ENCODE data around the gene KRT80.

KRT80 gene

DNA sequence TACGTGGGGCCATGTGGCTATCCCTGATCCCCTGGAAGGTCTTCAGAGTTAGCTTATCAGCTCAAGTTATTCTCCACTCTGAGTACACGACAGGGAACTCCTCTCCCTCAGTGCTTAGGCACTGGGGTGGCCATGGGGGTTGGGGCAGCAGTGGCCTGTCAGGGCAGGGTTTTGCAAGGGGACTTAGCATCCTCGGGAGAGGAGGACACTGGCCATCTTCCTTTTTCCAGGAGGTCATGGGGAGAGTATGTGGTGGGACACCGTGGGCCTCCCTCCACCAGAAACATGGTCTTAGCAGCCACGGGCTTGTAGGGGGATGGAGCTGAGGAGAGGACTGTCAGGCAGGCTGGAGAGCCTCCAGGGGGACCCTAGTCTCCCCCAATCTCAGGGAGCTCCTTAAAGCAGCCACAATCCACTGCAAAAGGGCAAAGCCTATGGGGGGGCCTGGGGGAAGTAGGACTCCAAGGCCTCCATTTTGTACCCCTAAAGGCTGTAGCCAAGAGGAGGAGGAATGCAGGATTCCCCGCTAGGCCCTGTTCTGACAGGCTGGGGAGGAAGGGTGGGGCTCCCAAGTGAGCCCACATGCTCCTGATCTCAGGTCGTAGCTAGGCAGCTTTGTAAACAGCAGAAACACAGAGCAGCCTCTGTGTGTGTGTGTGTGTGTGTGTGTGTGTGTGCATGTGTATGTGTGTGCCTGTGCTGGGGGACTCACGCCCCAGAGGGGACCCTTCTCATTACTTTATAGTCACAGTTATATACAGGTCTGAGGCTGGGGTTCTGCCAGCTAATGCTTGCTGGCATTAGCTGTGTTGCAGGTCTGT is 36.6 kb downstream of the KRT80 start:
- no peak for DNase-seq (ENCODE audit: low read depth)

- no peak for DNase-seq (ENCODE audit: low read depth)
These were observed 38.9 kb downstream of the KRT80 start for GRCh38 chr12:52152905-52153317.

GRCh38 chr12:52151837-52152783 is 39.7 kb downstream of the KRT80 start:
- peak; percentile 29 for DNase-seq (ENCODE audit: low read depth)

GRCh38 chr12:52151153-52151836 is 40.5 kb downstream of the KRT80 start:
- DNase-seq (ENCODE audit: low read depth), result no peak

DNA sequence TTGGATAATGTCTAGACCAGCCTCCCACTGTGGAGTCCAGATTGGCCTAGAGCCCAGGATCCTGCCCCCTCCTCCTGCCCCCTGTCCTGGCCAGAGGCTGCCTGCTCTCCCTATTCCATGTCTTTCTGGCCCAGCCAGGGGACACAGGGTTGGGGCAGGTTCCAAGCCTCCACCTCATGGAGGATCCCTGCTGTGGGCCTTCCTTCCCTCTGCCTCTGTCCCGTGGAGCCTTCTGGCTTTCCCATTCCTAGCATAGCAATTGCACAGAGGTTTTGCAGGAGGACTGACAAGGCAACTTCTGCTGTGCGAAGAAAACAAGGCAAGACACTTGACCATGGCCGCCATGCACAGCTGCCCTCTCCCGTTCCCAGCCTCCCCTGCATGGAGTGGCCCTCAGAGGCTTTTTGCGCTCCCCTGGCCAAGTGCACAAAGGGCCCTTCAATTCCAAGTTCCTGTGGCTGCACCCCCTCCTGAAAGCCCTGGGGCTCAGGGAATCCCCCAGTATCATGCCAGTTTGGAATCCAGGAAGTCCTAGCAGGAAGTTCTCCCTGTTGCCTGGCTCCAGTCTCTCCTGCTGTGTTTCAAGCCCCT is 42.1 kb downstream of the KRT80 start:
- DNase-seq (ENCODE audit: low read depth), result no peak

- DNase-seq (ENCODE audit: low read depth), result no peak
These were observed 42.6 kb downstream of the KRT80 start for GRCh38 chr12:52149182-52149641.

DNA sequence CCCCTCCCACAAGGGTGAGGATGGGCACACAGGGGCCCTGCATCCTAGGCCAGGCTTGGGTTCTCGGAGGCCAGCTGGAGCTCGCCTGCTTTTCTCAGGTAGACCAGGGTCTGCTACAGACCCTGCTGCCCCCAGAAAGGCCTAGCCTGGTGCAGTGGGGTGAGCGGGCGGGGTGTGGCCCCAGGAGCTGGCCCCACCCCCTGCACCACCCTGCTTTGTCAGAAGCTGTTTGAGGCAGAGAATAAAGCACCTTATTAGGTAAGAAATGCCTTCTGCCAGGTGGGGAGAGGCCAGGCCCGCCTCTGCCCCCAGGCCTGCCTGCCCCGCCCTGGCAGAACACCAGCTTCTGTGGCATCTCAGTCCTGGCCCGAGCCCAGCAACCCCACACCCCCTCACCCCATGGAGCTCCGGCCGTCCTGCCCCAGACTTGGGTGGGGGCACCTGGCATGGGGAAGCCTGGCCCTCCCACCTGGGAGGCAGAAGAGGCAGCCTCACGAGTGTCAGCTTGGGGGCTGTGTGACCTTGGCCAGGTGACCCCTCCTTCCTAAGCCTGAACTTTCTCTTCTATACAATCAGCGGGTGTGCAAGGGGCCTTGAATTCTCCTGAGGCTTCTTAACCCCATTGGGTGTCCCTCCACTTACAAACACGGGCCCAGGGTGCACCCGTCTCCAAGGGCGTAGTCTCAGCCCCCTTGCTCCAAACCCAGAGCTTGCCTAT is 43.2 kb downstream of the KRT80 start:
- no peak for DNase-seq (ENCODE audit: low read depth)

GRCh38 chr12:52147964-52148463 is 43.8 kb downstream of the KRT80 start:
- DNase-seq (ENCODE audit: low read depth), result no peak

DNA sequence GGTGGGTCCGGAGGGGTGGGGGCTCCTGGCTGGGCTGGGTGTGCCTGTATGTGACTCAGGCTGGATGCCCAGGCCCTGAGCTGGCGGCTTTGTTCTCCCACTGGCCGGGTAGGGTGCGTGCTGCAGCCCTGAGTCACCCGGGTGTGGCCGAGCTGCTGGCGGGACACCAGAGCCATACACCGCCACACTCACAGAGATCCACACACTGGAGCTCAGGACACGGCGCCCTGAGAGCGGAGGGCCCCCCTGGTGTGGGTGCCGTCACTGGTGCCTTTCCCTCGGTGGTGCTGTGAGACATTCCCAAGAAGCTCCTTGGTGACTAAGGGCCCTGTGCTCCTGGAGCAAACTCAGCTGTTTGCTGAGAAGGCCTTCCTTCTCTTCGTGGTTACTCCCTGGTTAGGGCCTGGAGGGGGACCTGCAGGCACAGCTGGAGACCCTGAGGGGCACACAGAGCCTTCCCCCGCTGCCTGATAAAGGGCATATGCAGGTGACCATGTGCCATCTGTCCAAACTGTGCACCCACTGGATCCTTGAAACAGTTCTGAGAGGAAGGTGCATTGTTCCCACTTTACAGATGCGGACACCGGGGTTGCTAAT is 44.3 kb downstream of the KRT80 start:
- peak; percentile 94 for DNase-seq (ENCODE audit: low read depth)

GRCh38 chr12:52146822-52147366 is 44.9 kb downstream of the KRT80 start:
- no peak for DNase-seq (ENCODE audit: low read depth)

GRCh38 chr12:52146089-52146821 is 45.6 kb downstream of the KRT80 start:
- no peak for DNase-seq (ENCODE audit: low read depth)

- no peak for DNase-seq (ENCODE audit: low read depth)
These were observed 46.4 kb downstream of the KRT80 start for GRCh38 chr12:52145228-52146088.

DNA sequence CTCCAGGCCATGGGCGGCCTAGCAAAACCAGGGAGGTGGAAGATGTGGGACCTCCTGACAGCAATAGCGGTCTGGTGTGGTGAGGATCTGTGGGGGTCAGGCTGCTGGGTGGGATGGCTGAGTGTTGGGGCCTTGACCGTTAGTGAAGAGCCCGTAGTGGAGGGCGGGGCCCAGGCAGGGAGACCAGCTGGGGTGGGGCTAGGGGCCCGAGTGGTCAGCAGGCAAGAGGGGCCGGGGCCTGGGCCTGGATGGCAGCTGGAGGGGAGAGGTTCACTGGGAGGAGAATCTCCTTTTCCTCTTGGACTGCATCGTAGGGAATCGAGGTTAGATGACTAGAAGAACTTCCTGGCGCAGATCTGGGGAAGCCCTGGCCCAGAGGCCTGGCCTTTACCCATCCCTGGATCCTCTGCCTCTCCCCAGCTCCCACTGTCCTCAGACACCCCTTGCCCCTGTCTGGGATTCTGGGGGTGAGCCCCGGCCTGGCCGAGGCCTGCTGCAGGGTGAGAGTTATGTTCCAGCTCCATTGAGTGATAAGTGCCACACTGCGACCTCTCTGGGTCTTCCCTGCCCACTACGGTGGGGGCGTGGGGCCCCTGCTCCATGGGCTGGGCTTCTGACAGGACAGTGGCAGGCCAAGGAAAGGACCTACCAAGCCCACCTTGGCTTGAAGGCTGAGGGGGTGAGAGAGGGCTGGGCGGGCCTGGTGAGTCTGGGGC is 47.1 kb downstream of the KRT80 start:
- no peak for DNase-seq (ENCODE audit: low read depth)

DNA sequence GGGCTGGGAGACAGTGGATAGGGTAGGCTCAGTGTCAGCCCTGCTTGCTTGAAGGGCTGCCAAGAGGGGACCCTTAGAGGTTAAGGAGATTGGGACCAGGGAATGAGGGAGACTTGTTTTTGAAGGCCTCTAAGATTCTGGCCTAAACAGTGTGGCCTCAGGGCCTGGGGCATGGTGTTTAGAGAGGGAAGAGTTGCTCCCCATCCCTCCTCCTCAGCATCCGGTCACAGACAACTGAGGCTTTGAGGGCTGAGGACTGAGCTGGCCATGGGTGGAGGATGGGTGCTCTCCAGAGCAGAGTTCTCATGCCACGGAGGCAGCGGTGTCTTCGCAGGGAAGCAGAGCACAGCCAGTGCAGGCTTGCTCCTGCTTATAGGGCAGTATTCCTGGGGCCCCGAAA is 49.4 kb downstream of the KRT80 start:
- no peak for DNase-seq (ENCODE audit: low read depth)

DNA sequence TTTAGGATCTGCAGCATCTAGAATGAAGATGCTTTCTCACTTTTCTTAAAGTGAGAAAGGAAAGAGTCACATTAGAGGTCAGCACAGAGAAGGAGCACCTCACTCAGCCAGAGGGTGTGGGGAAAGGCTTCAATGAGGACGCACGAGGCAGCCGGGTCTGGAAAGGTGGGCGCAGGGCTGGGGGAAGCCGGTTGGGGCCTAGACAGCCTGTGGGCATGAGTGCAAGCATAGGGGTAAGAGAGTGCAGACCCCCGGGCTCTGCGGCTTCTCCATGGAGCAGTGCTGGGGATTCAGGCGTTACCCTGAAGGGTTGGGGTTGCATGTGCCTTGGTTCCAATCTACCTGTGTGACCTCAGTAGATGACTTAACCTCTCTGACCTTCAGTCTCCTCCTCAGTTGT is 49.9 kb downstream of the KRT80 start:
- no peak for DNase-seq (ENCODE audit: low read depth)

- DNase-seq (ENCODE audit: low read depth), result no peak
These were observed 50.5 kb downstream of the KRT80 start for GRCh38 chr12:52141306-52141705.

DNA sequence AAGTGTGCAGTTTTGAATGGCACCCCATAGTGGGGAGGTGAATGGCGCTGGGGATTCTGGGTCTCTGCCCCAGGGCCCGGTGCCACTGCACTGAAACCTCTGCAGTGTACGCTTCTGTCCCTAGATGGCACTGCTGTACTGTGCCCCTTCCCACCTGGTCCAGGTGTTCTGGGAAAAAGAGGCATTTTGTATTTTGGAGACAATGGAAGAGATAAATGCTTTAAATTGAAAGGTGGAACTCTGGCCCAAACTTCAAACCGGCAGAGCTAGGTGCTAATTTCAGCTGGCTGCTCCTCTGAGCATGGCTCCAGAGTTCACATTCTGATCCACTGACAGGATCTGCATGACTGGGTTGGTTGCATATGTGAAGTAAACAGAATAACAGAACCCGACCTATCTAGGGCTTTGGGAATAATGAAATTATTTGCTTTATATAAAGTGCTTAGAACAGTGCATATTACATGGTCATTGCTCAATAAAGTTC is 52.2 kb downstream of the KRT80 start:
- DNase-seq (ENCODE audit: low read depth), result no peak

DNA sequence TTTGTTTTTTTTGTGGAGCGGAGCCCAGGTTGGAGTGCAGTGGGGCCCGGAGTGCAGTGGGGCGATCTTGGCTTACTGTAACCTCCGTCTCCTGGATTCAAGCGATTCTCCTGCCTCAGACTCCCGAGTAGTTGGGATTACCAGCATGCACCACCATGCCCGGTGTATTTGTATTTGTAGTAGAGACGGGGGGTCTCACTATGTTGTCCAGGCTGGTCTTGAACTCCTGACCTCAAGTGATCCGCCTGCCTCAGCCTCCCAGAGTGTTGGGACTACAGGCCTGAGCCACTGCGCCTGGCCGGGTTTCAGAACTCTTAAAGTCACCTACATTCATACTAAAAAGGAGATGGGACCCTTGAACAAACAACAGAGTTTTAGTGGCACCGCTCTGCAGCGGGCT is 52.7 kb downstream of the KRT80 start:
- DNase-seq (ENCODE audit: low read depth), result no peak
